SU-DHL-6 (cell line): ENCODE measurements around the gene PRRX1.

Experiments
- H2AFZ ChIP-seq: fragments of 200-600 bp; sonication (generic); 2 replicates; pipeline ENCODE4 v1.6.1; 2014; ENCODE audit warnings: low read depth, mild to moderate bottlenecking, moderate library complexity, mixed read lengths, antibody characterized with exemption, low read length; ENCODE audit not compliant: severe bottlenecking
- H3F3A ChIP-seq: fragments of 200-600 bp; shearing (Covaris generic); 2 replicates; pipeline ENCODE4 v1.6.0; 2016; ENCODE audit warnings: antibody characterized with exemption, mild to moderate bottlenecking; ENCODE audit not compliant: insufficient read depth
- H3K27ac ChIP-seq: fragments of 200-600 bp; sonication (generic); 2 replicates; pipeline ENCODE4 v1.5.1; 2016; ENCODE audit warnings: low read depth, mild to moderate bottlenecking, low read length, moderate library complexity, mixed read lengths
- H3K27me3 ChIP-seq: fragments of 200-600 bp; sonication (generic), shearing (Covaris generic); 2 replicates; pipeline ENCODE4 v1.6.0; 2014; ENCODE audit warnings: mild to moderate bottlenecking, low read length
- H3K36me3 ChIP-seq: fragments of 200-600 bp; sonication (generic); 2 replicates; pipeline ENCODE4 v1.6.1; 2014; ENCODE audit warnings: mild to moderate bottlenecking, low read length, mixed read lengths
- H3K4me2 ChIP-seq: fragments of 300-600, 200-600 bp; shearing (Covaris generic), sonication (generic); 2 replicates; pipeline ENCODE4 v1.6.0; 2014; ENCODE audit warnings: low read length, low read depth, mild to moderate bottlenecking; ENCODE audit not compliant: poor library complexity, severe bottlenecking
- H3K4me3 ChIP-seq: fragments of 200-600 bp; sonication (generic); 2 replicates; pipeline ENCODE4 v1.5.1; 2014; ENCODE audit warnings: antibody characterized with exemption, low read length, mild to moderate bottlenecking, mixed read lengths; ENCODE audit not compliant: insufficient read depth, poor library complexity, severe bottlenecking
- H3K79me2 ChIP-seq: fragments of 200-600 bp; sonication (generic); 2 replicates; pipeline ENCODE4 v1.6.1; 2014; ENCODE audit warnings: mild to moderate bottlenecking, low read length, moderate library complexity; ENCODE audit not compliant: insufficient read depth
- H3K9ac ChIP-seq: fragments of 200-600 bp; sonication (generic); 2 replicates; pipeline ENCODE4 v1.7.0; 2014; ENCODE audit warnings: mild to moderate bottlenecking, low read length
- H3K9me2 ChIP-seq: fragments of 200-600 bp; sonication (generic); replicated peaks from 2 replicates; pipeline ENCODE4 v1.6.1; 2014; ENCODE audit warnings: low read length; ENCODE audit not compliant: insufficient read depth
- H3K9me3 ChIP-seq: fragments of 200-600 bp; sonication (generic); 2 replicates; pipeline ENCODE4 v1.6.1; 2014; ENCODE audit warnings: low read length, mixed read lengths; ENCODE audit not compliant: insufficient read depth
- H4K20me1 ChIP-seq: fragments of 200-600 bp; sonication (generic); 2 replicates; pipeline ENCODE4 v1.6.1; 2014; ENCODE audit warnings: low read depth, mild to moderate bottlenecking, antibody characterized with exemption, low read length, moderate library complexity, mixed read lengths
- CTCF ChIP-seq: fragments of 200-600 bp; sonication (generic); IDR thresholded peaks from one replicate; pipeline ENCODE4 v1.5.1; 2017; ENCODE audit warnings: antibody characterized with exemption, mild to moderate bottlenecking, low read length, moderate library complexity; ENCODE audit not compliant: insufficient read depth, poor library complexity, severe bottlenecking
- EZH2phosphoT487 ChIP-seq: fragments of 200-600 bp; sonication (generic), shearing (Covaris generic); conservative IDR thresholded peaks from 2 replicates; pipeline ENCODE4 v1.6.1; 2018; ENCODE audit warnings: mild to moderate bottlenecking, antibody characterized with exemption, low read length, moderate library complexity, mixed read lengths

Gene PRRX1

GRCh38 chr1:170749959-170750358, 86.0 kb downstream of the PRRX1 start:
- H3K9me3 ChIP-seq, result no peaks in the 10 kb centered on the region
- TF ChIP-seq CTCF (no peak), EZH2phosphoT487 (no peak)
- no peak overlapping the region for H3K27ac ChIP-seq
- H4K20me1 ChIP-seq, result no peaks in the 10 kb centered on the region
- no peaks in the 10 kb centered on the region for H3F3A ChIP-seq
- no peak overlapping the region for H3K4me3 ChIP-seq
- H3K9me2 ChIP-seq, result no peaks in the 10 kb centered on the region
- no peak overlapping the region for H3K4me2 ChIP-seq
- no peaks in the 10 kb centered on the region for H3K27me3 ChIP-seq
- no peak overlapping the region for H2AFZ ChIP-seq
- H3K9ac ChIP-seq, result no peak overlapping the region
- no peaks in the 10 kb centered on the region for H3K79me2 ChIP-seq
- H3K36me3 ChIP-seq, result no peaks in the 10 kb centered on the region

GRCh38 chr1:170755795-170756194, 91.9 kb downstream of the PRRX1 start:
- H3K9ac ChIP-seq, result no peak overlapping the region
- no peak overlapping the region for H3K4me2 ChIP-seq
- no peaks in the 10 kb centered on the region for H3K9me3 ChIP-seq
- H4K20me1 ChIP-seq, result no peaks in the 10 kb centered on the region
- H3K4me3 ChIP-seq, result no peak overlapping the region
- H3K27ac ChIP-seq, result no peak overlapping the region
- TF ChIP-seq CTCF (no peak), EZH2phosphoT487 (no peak)
- no peaks in the 10 kb centered on the region for H3K36me3 ChIP-seq
- no peaks in the 10 kb centered on the region for H3K27me3 ChIP-seq
- H2AFZ ChIP-seq, result no peak overlapping the region
- no peaks in the 10 kb centered on the region for H3K9me2 ChIP-seq
- no peaks in the 10 kb centered on the region for H3F3A ChIP-seq
- no peaks in the 10 kb centered on the region for H3K79me2 ChIP-seq

GRCh38 chr1:170758992-170759391, 95.1 kb downstream of the PRRX1 start:
- Histone ChIP-seq H3K36me3 (no peaks in the 10 kb centered on the region), H2AFZ (no peak overlapping the region), H3K27ac (no peak overlapping the region), H3K9ac (no peak overlapping the region), H3K79me2 (no peaks in the 10 kb centered on the region), H3K9me2 (no peaks in the 10 kb centered on the region), H3K4me3 (no peak overlapping the region), H3F3A (no peaks in the 10 kb centered on the region), H4K20me1 (no peaks in the 10 kb centered on the region), H3K9me3 (no peaks in the 10 kb centered on the region), H3K27me3 (no peaks in the 10 kb centered on the region), H3K4me2 (no peak overlapping the region)
- TF ChIP-seq CTCF (no peak), EZH2phosphoT487 (no peak)
